ENCODE results near the gene TARM1.

GRCh38 chr19:54115109-54116063, 34.2 kb upstream of the TARM1 start, which contains the start of the genes PRPF31 and TFPT:
- TF ChIP-seq CTCF (IDR thresholded peaks at IDR 0.05) (no peak), POLR2A (IDR thresholded peaks at IDR 0.05) (no peak)

All from lower leg skin (tissue), 3 donors.